COLO668 (cell line): ENCODE measurements around the gene PRDM2.
A peak's percentile ranks its signal among the peaks of the same experiment; 100 is the strongest.

Experiments
- DNase-seq: peaks from one replicate; lab custom pipeline; 2025; ENCODE audit not compliant: unreplicated experiment; lab: John Stamatoyannopoulos, UW

PRDM2 gene

GRCh38 chr1:13812456-13813397 lies 112.7 kb downstream of the PRDM2 start:
- DNase-seq, result no peak

GRCh38 chr1:13813398-13814012 lies 113.5 kb downstream of the PRDM2 start:
- no peak for DNase-seq

- no peak for DNase-seq
Observed at GRCh38 chr1:13814131-13814530, 114.1 kb downstream of the PRDM2 start.

- no peak for DNase-seq
Observed at GRCh38 chr1:13816016-13816760, 116.2 kb downstream of the PRDM2 start.

- no peak for DNase-seq
Observed at GRCh38 chr1:13817906-13818305, 117.9 kb downstream of the PRDM2 start.

- DNase-seq, result peak; percentile 26
Observed at GRCh38 chr1:13818926-13819325, 118.9 kb downstream of the PRDM2 start.

GRCh38 chr1:13819642-13820041 lies 119.7 kb downstream of the PRDM2 start:
- DNase-seq, result no peak

GRCh38 chr1:13820055-13820454 lies 120.1 kb downstream of the PRDM2 start:
- no peak for DNase-seq

GRCh38 chr1:13820456-13820855 lies 120.5 kb downstream of the PRDM2 start:
- DNase-seq, result no peak

GRCh38 chr1:13823126-13823880 lies 123.3 kb downstream of the PRDM2 start:
- DNase-seq, result no peak

- no peak for DNase-seq
Observed at GRCh38 chr1:13823936-13824335, 123.9 kb downstream of the PRDM2 start.

- DNase-seq, result no peak
Observed at GRCh38 chr1:13824626-13825025, 124.6 kb downstream of the PRDM2 start.

- DNase-seq, result no peak
Observed at GRCh38 chr1:13825033-13825432, 125.0 kb downstream of the PRDM2 start.

- DNase-seq, result no peak
Observed at GRCh38 chr1:13826009-13826408, 126.0 kb downstream of the PRDM2 start.

GRCh38 chr1:13826591-13826990 lies 126.6 kb downstream of the PRDM2 start:
- DNase-seq, result no peak

GRCh38 chr1:13828454-13829151 lies 128.6 kb downstream of the PRDM2 start:
- peak; percentile 63 for DNase-seq

- no peak for DNase-seq
Observed at GRCh38 chr1:13829152-13829769, 129.3 kb downstream of the PRDM2 start.

- DNase-seq, result no peak
Observed at GRCh38 chr1:13830170-13830569, 130.2 kb downstream of the PRDM2 start.

GRCh38 chr1:13830616-13831280 lies 130.8 kb downstream of the PRDM2 start:
- DNase-seq, result no peak
